Activated T-cell treated with anti-CD3 and anti-CD28 coated beads, Interleukin-2, amount 50 U/mL, for 48 hours (primary cell): ENCODE data around the gene ADRM1.

ENCODE experiments used
- DNase-seq, 2 experiments: peaks; one replicate each; pipeline ENCODE4 v3.0.0-alpha.2; 2020

The ADRM1 gene

DNA sequence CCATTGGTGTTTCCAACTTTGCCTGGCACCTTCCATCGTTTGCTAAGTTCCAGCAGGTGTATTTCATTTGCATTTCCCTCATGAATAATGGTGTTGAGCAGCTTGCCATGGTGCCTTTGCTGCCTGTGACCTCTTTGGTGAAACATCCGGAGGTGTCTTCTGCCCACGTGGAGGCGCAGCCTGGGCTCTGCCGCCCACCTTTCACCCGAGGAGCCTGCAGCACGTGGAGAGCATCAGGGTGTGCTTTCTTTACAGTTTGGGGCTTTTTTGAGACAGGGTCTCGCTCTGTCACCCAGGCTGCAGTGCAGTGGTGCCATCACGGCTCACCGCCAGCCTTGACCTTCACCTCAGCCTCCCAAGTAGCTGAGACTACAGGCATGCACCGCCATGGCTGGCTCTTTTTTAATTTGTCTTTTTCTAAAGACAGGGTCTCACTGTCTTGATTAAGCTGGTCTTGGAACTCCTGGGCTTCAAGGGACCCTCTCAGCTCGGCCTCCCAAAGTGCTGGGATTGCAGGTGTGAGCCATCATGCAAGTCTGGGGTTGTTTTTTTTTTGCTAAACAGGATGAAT, 3.0 kb upstream of the ADRM1 start:
- DNase-seq: no peak

DNA sequence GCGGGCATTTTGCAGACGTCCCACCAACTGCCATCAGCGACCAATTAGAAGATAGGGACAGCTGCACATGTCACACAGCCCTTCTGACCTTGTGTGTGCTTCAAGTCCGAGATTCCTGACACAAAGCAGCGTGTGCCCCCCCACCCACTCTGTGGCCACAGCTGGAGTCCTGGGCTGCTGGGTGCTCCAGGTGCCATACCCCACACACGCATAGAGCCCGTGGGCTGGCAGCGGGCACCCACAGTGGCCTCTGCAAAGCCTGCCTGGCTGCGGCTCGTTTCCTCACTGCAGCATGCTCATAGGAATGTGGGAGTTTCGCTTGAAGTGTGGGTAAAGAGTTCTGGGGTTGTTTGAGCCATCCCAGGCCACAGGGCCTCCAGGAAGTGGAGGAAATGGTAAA, 2.5 kb upstream of the ADRM1 start:
- DNase-seq: no peak

DNA sequence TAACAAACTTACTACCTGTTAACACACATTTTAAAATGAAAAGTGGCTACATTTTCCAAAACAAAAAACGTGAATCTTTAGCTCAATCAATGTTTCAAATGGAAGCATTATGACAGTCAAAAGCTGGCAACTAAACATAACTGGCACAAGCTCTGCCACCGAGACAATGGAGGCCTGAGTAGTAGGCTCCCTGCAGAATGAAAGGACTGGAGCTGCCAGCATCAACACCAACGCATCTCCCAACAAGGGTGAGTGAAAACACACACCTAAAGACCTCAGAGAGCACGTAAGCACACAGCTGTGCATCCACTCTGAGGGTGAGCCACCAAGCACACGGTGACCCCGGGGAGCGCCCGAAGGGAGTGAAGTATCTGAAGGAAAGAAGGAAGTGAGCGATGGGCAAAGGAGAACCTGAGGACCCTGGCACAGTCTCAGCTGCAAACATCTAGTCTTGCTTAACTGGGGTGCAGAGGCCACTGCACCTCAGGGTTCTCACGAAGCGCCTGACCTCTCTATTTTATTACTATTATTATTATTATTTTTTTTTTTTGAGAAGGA, 1.6 kb upstream of the ADRM1 start:
- DNase-seq: no peak

DNA sequence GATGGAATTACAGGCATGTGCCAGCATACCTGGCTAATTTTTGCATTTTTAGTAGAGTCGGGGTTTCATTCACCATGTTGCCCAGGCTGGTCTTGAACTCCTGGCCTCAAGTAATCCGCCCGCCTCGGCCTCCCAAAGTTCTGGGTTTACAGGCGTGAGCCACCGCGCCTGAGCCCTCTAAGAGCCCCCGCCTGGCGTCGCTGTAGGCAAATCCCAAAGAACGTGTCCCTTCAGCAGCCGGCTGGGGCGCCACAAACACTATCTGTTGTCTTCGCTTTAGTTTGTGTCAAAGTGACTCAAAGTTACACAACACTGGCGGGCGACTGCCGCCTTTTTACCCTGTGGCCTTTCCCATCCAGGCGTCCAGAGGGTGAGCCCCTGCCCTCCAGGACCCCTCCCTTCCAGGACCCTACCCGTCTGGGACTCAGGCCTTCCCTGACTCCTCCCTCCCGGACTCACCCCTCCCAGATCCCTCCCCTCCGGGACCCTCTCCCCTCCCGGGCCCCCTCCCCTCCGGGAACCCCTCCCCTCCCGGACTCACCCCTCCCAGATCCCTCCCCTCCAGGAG, 940 bp upstream of the ADRM1 start:
- DNase-seq: peak; percentile 94

DNA sequence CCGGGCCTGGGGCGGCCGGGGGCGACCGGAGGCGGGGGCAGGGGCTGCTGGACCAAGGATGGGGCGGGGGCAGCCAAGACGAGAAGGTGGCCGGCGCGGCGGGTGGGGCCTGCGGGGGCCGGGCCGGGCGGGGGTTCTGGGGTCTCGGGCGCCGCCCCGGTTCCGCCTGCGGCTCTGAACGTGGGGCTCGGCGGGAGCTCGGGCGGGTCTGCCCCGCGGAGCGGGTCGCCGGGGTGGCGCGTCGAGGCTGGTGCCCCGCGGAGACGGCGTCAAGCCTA, 204 bp downstream of the ADRM1 start:
- DNase-seq: no peak

DNA sequence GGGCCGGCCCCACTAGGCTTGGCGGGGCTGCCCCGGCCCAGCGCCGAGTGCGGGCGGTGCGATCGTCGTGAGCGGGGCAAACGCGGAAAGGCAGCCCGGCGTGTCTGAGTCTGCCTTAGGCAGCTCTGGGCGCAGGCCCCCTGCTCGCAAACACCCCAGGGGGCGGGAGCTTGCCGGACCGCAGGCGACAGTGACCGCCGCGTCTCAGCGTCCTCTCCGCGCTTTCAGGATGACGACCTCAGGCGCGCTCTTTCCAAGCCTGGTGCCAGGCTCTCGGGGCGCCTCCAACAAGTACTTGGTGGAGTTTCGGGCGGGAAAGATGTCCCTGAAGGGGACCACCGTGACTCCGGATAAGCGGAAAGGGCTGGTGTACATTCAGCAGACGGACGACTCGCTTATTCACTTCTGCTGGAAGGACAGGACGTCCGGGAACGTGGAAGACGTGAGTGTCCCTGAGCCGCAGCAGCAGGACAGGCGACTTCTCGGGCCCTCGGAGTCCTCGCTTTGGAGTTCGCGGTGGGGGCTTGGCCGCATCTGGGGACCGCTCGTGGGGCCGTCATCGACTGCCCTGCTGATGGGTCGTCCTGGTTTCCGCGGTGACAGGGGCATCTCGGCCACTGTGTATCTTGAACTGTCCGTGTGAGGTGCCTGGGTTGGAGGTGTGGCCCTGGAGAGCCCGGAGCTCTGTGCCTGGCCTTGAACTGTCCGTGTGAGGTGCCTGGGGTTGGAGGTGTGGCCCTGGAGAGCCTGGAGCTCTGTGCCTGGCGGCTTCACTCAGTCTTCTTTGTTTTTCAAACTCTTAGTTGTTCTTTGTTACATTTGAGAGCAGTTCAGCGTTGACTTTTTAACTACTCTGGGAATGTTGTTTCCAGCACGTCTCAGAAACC, 786 bp downstream of the ADRM1 start:
- DNase-seq: peak; percentile 36 to 47

DNA sequence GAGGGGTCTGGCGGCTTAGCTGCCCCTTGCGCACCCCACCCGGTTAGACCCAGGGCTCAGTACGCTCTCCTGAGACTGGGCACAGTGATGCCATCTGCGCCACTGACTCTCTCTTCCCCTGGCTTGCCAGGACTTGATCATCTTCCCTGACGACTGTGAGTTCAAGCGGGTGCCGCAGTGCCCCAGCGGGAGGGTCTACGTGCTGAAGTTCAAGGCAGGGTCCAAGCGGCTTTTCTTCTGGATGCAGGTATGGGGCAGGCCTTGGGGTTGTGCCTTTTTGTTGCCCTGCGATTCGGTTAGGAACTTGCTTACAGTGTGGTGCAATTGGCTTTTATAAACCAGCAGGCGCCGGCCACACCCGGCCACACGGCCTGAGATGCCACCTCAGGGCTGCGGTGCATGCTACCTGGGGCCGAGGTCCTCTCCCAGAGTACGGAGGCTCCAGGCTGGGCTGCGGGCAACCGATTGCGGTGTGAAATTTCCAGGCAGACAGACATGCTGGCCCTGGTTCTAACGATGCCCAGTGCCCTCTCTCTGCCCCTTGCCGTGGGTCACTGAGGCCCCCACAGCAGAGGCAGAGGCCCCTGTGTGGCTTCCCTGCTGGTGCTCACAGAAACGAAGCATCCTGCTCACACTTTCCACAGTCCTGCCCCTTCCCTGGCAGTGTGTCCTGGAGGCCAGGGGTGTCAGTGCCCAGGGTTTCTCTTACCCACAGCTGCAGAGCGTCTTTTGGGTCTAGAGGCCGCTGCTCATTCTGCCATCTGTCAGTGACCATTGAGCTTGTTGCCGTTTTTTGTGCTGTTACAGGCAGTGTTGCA, 1.7 kb downstream of the ADRM1 start:
- DNase-seq: no peak

DNA sequence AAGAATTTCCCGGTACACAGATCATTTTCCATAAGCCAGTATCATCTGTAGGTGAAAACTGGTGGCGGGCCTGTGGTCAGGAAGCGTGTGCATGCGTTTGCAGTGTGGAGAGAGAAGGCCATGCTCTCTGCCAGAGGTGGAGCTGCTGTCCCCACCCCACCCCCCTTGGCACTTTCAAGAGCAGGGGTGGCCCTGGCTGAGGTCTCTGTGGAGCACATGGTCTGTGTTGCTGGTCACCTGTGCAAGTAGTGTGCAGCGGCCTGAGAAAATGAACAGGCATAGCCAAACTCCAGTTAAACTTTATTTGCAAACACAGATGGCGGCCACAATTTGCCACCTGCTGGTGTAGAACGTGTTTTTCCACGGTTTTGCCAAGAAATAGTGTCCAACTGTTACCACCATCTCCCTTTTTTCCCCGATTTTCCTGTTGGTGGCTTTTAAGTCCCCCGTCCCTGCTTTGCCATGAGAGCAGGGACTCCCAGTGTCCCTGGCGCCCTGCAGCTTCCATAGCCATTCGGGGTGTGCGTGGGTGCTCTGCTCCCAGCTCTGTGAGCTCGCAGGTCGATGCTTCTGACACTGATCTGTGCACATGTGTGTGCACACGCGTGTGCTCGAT, 2.5 kb downstream of the ADRM1 start:
- no peak for DNase-seq

DNA sequence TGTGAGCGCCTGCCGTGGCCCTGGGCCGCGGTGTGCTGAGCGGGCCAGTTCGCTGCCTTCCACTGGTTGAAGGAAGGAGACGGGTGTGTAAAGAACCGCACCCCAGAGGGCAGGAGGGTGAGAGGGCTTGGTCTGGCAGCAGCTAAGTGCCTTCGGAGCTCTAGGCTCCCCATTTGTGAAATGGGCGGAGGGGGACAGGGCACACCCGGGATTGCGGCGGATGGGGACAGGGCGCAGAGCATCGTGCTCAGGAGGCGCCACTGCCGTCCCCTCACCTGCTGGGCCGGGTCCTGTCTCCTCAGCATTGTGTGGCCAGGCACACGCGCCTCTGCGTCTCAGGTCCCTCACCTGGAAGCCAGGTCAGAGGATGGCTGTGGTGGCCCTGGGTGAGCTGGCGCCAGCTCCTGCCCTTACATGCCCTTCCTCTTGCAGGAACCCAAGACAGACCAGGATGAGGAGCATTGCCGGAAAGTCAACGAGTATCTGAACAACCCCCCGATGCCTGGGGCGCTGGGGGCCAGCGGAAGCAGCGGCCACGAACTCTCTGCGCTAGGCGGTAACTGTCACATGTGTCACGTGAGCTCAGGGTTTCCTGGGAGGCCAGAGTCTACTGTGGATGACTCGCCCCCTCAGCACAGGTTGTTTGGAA, 3.1 kb downstream of the ADRM1 start:
- no peak for DNase-seq

DNA sequence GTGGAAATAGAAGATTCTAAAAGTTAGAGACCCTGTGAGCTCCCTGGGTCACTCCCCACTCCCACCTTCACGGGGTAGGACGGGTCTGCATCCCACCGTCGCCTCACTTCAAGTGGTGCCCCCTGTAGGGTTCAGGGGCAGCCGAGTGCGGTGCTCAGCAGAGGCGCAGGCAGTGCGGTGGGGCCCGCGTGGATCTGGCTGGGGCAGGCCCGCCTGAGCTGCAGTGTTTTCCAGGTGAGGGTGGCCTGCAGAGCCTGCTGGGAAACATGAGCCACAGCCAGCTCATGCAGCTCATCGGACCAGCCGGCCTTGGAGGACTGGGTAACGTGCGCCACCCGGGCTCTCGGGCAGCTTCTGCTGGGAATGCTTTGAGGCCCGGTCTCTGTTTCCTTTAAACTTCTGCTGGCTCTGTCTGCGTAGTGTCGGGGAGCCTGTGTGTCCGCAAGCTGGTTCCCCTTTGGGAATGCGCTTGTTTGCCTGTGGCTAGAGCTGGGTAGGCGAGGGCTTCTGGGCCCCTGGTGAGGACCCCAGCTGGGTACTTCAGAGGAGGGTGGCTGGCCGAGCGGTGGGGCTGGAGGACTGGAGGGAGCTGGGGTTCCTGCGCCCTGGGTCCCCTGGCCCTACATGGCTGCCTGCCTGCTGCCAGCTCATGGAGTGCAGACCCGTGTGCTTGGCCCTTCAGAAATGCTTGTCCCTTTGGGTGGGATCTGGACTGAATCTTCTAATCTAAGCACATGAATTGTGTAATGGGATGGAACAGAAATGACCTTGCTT, 3.8 kb downstream of the ADRM1 start:
- DNase-seq: no peak

DNA sequence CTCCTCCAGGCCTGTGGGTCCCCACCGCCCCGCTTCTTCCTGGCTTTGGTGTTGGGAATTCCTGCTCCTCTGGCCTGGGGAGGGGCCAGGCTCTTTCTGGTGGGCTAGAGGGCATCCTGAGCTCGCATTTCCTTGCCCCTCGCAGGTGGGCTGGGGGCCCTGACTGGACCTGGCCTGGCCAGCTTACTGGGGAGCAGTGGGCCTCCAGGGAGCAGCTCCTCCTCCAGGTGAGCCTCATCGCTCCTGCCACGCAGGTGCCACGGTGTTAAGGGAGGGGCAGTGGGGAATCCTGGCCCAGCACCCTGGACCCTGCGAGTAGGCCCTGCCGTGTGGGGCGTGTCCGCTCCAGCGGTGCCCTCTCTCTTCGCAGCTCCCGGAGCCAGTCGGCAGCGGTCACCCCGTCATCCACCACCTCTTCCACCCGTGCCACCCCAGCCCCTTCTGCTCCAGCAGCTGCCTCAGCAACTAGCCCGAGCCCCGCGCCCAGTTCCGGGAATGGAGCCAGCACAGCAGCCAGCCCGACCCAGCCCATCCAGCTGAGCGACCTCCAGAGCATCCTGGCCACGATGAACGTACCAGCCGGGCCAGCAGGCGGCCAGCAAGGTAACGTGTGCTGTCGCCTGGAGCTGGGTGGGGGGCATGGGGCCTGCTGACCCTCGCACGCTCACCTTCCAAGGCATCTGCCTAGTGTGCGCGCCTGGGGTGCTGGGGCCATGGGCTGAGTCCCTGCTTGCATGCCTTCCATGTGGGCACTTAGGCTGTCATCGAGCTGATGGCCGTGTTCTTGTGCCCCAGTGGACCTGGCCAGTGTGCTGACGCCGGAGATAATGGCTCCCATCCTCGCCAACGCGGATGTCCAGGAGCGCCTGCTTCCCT, 4.7 kb downstream of the ADRM1 start:
- DNase-seq: no peak

DNA sequence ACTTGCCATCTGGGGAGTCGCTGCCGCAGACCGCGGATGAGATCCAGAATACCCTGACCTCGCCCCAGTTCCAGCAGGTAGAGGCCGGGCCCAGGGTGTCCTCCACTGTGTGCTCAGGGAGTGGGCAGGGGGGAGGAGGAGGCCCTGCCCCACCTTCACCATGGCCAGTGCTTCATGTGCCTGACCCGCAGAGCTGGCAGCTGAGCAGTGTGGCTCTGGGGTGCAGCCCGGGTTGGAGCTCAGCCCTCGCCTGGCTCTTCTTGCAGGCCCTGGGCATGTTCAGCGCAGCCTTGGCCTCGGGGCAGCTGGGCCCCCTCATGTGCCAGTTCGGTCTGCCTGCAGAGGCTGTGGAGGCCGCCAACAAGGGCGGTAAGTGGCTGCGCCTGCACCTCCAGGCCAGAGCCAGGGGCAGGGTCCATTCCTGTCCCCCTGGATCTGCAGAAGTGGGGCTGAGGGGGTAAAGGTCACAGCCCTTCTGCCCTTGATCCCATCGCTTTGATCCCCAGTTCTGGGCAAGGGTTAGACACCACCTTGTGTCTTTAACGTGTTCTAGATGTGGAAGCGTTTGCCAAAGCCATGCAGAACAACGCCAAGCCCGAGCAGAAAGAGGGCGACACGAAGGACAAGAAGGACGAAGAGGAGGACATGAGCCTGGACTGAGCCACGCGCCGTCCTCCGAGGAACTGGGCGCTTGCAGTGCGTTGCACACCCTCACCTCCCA, 5.5 kb downstream of the ADRM1 start:
- no peak for DNase-seq

DNA sequence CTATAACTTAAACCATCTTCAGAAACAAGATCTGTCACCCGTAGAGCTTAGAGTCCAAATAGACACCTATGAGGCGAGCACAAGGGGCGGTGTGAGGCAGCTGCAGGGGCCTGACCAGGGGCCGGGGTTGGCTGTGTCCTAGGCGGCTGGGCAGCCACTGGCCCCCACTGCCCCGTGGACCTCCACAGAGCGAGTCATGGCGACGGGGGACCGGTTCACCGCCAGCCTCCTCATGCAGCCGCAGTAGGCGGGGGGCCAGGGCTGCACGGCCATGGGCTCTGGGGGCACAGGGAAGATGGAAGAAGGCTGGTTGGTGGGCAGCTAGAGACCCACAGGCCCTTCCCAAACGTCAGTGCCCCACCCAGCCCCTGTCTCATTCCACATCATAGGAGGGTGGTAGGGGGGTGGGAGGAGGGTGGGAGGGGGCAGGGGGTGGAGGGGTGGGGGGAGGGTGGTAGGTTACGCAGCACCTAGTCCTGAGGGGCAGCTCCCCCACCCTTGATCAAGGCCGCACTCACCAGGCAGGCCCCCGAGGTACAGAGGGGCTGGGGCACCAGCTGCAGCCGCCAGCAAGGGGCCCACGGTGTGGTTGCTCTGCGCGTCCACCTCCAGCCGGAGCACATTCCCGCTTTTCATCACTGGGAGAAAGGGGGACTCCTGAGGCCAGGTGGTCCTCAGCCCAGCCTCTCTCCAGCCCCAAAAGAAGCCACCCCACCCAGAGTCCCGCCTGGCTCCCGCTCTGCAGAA, 6.6 kb downstream of the ADRM1 start:
- no peak for DNase-seq

DNA sequence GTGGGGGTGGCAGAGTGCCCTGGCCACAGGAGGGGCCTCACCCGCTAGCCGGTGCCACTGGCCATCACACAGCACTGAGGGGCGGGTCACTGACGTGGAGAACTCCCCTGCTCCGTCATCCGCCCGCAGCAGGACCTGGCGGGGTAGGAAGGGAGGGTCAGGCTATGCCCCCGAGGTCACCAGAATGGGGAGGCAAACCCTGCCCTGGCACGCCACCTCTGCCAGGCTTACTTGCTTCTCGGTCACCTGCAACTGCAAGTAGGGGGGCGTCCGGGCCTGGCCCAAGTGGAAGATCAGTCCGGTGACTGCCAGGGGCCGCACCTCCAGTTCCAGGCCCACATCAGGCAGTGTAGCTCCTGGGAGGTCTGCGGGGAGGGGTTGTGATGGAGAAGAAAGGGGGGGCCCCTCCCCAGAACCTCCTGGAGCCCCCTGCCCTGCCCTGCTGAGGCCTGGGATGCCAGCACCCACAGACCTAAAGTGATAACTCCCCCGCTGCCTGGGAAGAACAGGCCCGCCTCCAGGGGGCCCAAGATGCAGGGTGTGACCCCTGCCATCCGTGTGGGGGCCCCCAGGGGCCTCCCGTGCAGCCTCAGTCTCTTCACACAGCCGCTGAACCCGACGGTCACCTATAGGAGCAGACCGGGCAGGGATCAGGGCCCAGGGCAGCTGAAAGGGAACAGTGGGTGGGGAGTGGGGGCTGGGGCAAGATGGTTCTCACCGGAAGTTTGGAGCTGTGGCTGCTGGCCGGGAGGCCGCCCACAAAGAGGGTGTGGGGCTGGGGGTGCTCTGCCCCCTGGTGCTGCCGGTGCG, 7.4 kb downstream of the ADRM1 start:
- no peak for DNase-seq

DNA sequence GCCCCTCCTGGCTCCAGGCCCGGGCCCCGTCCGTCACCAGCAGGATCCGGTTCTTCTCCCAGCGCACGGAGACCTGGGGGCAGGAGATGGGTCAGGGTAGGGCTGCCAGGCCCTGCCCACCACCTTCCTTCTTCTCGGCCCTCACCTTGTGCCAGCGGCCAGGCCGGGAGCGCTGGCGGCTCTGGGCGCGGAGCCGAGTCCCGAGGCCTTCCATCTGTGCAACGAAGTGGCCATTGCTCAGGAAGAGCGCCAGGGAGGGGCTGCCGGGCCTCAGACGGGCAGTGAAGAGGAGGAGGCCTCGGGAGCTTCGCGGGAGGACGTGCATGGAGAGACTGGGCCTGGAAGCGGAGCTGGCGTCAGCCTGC, 7.9 kb downstream of the ADRM1 start:
- DNase-seq: no peak

DNA sequence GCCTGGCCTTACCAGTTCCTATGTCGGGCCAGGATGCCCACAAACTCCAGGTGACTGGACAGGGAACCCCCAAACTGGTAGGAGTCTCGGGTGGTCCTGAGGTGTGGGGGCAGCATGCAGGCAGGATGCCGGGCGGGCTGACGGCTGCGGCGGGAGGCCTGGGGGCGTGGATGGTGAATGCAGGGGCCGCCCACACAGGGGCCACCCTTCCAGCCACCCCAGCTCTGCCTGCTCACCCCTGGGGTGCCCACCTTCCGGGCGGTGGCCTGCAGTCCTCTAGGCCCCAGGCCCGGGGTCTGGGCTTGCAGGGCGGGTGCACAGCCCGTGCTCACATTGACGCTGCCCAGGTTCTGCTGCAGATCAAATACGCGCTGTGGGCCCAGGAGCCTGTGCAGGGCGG, 8.4 kb downstream of the ADRM1 start:
- no peak for DNase-seq

DNA sequence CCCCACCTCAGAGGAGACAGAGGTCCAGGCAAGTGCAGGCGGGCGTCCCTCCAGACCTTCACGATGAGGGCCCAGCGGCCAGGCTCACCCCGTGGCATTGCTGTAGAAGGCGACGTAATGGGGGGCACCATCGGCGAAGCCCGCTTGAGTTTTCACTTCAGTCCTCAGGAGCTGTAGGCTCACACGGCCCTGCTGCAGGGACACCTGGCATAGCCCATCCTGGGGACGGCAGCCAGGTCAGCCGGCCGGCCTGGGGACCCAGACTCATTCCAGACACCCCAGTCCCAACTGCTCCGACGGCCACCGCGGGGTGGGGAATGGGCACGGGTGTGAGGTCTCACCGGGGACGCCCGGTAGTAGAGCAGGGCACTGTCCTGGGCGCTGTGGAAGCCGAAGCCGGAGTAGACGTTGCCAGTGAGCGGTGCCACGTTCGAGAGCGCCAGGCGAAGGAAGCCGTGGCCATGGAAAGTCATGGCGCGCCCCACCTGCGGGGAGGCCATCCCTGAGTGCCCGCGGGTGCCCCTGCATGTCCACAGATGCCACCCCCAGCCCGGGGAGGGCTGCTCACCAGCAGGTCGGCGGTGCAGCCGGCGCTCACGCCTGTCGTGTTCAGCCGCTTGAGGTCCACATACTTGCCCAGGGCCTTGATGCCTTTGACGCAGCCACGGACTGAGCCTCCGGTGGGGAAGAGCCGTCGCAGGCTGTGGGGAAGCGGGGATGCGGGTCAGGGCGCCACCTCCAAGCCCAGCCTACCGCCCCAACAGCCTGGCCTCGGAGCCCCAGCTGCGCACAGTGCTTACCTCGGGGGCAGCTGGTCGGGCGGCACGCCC, 9.2 kb downstream of the ADRM1 start:
- DNase-seq: no peak

DNA sequence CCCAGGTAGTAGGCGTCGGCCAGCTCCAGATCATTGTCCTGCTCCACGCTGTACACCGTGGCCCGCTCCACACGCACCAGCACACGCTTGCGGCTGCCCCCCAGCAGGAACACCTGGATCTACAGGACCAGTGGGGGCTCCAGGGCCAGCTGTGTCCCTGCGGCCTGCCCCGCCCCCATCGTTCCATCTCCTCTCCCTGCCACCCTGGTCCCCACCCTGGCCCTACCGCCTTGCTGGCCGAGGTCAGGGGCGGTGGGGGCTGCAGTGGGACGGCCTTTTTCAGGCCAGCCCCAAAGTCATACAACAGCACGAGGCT, 9.8 kb downstream of the ADRM1 start:
- DNase-seq: no peak
